ENCODE results near the gene ISYNA1. TPM values are rescaled to one million over a fixed set of nuclear protein-coding genes. Genes with fewer than 3 reads are reported as not detected.

ISYNA1 gene
- total RNA-seq, 1 experiment from 2014 or later, result 6.8 TPM

GRCh38 chr19:18391509-18392075, 46.3 kb downstream of the ISYNA1 start:
- Mint-ChIP-seq H3K4me3 (ENCODE audit: unreplicated experiment) (no peak overlapping the region), H3K4me1 (ENCODE audit: insufficient read depth, unreplicated experiment) (peaks cover 12% of the 10 kb centered on the region), H3K27me3 (ENCODE audit: insufficient read depth, unreplicated experiment) (no peaks in the 10 kb centered on the region), H3K9me3 (ENCODE audit: unreplicated experiment) (no peaks in the 10 kb centered on the region), H3K27ac (ENCODE audit: low read depth, unreplicated experiment) (no peak overlapping the region), H3K36me3 (ENCODE audit: insufficient read depth, unreplicated experiment) (peaks cover 36% of the 10 kb centered on the region)
- POLR2A ChIA-PET, result interaction anchor here (0.5 to 1.6 kb wide), 5 partner anchors 9 to 180 kb away, joined by 3 to 7 read pairs (median 3); partner anchors contain the start of genes SSBP4 and UBA52
- DNase-seq (ENCODE audit: unreplicated experiment), result no peak
- no TSS peak for BruUV-seq (replicated peaks)
- intact Hi-C loops (cut with micrococcal nuclease), result no loop called here
- CTCF ChIA-PET, result interaction anchor here (0.6 to 5.5 kb wide), 6 partner anchors 10 to 126 kb away, joined by 3 to 38 read pairs (median 4); no protein-coding TSS in a partner anchor
- no peak for TF ChIP-seq CTCF (IDR thresholded peaks at IDR 0.05; ENCODE audit: unreplicated experiment)

GRCh38 chr19:18390065-18390907, 47.6 kb downstream of the ISYNA1 start:
- no peak for TF ChIP-seq CTCF (IDR thresholded peaks at IDR 0.05; ENCODE audit: unreplicated experiment)
- Mint-ChIP-seq H3K4me3 (ENCODE audit: unreplicated experiment) (peak overlapping the region; percentile 30), H3K27ac (ENCODE audit: low read depth, unreplicated experiment) (peak overlapping the region; percentile 2), H3K9me3 (ENCODE audit: unreplicated experiment) (no peaks in the 10 kb centered on the region), H3K36me3 (ENCODE audit: insufficient read depth, unreplicated experiment) (peaks cover 43% of the 10 kb centered on the region), H3K4me1 (ENCODE audit: insufficient read depth, unreplicated experiment) (peaks cover 20% of the 10 kb centered on the region), H3K27me3 (ENCODE audit: insufficient read depth, unreplicated experiment) (no peaks in the 10 kb centered on the region)
- BruUV-seq (replicated peaks), result no TSS peak
- ChIA-PET POLR2A (interaction anchor here (0.7 to 5.5 kb wide), 4 partner anchors 10 to 43 kb away, joined by 3 to 44 read pairs (median 5); partner anchors contain the start of gene SSBP4), CTCF (interaction anchor here (0.6 to 5.5 kb wide), 8 partner anchors 17 to 576 kb away, joined by 3 to 61 read pairs (median 4); no protein-coding TSS in a partner anchor)
- peak; percentile 23 for DNase-seq (ENCODE audit: unreplicated experiment)
- intact Hi-C loops (cut with micrococcal nuclease), result no loop called here

- H3K36me3 Mint-ChIP-seq (ENCODE audit: insufficient read depth, unreplicated experiment), result peaks cover 43% of the 10 kb centered on the region
- no peak for DNase-seq (ENCODE audit: unreplicated experiment)
- no peak overlapping the region for H3K27ac Mint-ChIP-seq (ENCODE audit: low read depth, unreplicated experiment)
- CTCF ChIA-PET, result interaction anchor here (0.6 to 5.5 kb wide), 10 partner anchors 8 to 40 kb away, joined by 3 to 61 read pairs (median 8); partner anchors contain the start of gene LRRC25
- H3K9me3 Mint-ChIP-seq (ENCODE audit: unreplicated experiment), result no peaks in the 10 kb centered on the region
- peaks cover 23% of the 10 kb centered on the region for H3K4me1 Mint-ChIP-seq (ENCODE audit: insufficient read depth, unreplicated experiment)
- POLR2A ChIA-PET, result interaction anchor here (0.6 to 5.5 kb wide), 5 partner anchors 8 to 110 kb away, joined by 3 to 44 read pairs (median 6); partner anchors contain the start of genes JUND and SSBP4
- peak overlapping the region; percentile 79 for H3K4me3 Mint-ChIP-seq (ENCODE audit: unreplicated experiment)
- TF ChIP-seq CTCF (IDR thresholded peaks at IDR 0.05; ENCODE audit: unreplicated experiment), result no peak
- BruUV-seq (replicated peaks), result no TSS peak
- no peaks in the 10 kb centered on the region for H3K27me3 Mint-ChIP-seq (ENCODE audit: insufficient read depth, unreplicated experiment)
- intact Hi-C loops (cut with micrococcal nuclease), result no loop called here
Measured at GRCh38 chr19:18389726-18390064, 48.2 kb downstream of the ISYNA1 start.
